Islet of Langerhans (tissue), 1 donor: Measurements from ENCODE around the gene SHC4.
"Not testable (repeated sequence)": the region's sequence is repeated elsewhere in the genome, so short reads cannot be mapped to it uniquely, and the experiment has no call there.

Experiments used
- FAIRE-seq: peaks from one replicate; lab custom pipeline; 2011; peaks lifted over from hg19 to GRCh38; lab: Jason Lieb, UNC

SHC4 gene

DNA sequence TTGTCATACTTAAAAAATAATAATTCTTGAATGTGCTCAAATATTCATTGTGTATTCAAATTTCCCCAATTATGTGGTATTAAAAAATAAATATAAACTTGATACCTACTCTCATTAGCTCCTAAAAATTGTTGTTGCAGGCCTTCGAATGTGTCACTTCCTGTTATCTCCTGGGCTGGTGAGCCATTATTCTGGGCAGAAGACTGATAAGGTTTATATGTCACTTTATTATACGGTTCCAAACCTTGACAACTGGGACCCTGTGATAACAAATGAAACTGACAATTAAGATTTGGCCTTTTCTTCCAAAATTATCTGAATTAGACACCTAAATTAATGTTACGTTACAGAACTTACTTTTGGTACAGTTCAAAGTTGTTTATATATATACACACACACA, 167.8 kb downstream of the SHC4 start:
- FAIRE-seq, result no peak

DNA sequence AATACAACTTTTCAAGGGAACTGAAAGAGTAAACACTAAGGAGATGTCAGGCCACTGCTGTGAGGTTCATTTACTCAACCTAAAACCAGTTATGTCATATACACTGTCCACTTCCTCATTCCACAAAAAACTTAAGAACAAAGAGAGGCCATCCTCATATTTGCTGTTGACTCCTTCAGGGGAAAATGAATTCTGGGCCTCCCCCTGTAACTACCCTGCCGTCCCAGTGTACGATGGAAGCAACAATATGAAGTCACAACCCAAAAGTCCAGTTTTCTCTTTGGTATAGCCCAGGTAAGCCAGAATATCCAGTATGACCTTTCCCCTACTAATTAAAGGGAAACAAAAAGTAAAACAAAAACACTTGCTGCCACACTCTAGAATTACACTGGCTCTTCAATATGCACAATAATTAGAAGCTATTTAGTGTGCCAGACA, 169.0 kb downstream of the SHC4 start:
- peak; percentile 36 for FAIRE-seq

DNA sequence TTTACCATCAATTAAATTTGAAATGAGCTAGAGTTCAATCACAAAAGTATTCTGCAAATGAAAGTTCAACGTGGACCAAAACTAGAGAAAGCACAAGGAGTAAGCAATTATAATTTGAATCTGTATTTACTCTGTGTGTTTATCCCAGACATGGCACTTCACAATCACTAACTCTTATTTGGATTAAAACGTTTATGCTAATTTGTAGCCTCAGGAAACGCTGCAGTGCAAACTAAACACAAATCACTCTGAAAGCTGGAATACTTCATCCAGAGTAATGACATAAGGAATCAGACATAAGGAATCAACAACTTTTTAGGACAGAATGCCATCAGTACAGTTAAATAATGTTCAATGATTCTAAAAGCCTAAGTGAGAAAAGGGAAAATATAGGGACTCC, 171.3 kb downstream of the SHC4 start:
- FAIRE-seq, result no peak

DNA sequence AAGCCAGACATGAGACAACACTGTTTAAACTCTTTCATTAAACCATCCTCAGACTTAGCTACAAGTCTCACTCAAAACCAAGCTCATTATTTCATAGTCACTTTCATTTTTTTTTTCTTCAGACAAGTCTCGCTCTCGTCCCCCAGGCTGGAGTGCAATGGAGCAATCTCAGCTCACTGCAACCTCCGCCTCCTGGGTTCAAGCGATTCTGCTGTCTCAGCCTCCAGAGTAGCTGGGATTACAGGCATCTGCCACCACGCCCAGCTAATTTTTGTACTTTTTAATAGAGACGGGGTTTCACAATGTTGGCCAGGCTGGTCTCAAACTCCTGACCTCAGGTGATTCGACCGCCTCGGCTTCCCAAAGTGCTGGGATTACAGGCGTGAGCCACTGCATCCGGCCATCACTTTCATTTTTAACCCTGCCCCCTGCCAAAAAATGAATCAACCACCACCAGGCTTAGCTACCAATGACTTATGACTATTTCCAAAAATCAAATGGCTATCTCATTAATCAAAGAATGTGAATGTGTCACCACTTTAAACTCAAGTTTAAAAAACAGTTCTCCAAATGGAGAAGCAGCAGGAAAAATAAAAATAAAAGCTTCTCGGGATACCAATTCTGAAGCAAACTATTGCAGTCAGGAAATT, 173.1 kb downstream of the SHC4 start:
- FAIRE-seq, result not testable (repeated sequence)

DNA sequence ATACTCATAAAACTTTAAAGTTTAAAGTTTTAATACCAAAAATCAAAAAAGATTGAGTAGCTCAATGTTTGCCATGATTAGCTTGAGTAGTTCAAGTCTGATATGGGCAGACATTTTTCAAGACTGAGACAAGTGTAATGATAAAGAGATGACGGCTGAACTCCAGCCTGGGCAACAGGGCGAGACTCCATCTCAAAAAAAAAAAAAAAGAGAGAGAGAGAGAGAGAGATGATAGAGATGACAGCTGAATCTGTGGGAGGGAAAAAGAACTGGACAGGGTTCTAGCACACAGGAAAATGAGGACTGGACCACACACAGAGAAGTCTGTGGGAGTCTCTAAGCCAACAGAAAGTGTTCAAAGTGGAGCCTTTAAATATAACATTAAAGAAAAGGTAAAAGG, 178.0 kb downstream of the SHC4 start:
- FAIRE-seq, result no peak

DNA sequence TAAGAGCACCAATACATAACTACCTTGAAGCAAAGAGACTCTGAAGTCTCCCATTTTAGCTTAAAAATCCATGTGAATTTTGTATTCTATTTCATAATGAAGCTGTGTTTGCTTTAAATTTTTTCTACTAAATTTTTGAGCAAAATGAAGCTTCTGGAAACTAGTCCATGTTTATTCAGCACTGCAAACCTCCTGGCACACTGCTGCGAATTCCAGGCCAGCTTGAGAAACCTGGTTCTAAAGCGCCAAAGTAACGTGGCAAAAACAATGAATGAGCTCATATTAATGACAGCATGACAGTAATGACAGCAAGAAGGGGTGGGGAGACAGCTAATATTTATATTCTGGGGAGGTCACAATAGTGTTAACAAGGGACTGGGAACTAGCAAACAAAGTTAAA, 178.5 kb downstream of the SHC4 start:
- FAIRE-seq, result no peak

DNA sequence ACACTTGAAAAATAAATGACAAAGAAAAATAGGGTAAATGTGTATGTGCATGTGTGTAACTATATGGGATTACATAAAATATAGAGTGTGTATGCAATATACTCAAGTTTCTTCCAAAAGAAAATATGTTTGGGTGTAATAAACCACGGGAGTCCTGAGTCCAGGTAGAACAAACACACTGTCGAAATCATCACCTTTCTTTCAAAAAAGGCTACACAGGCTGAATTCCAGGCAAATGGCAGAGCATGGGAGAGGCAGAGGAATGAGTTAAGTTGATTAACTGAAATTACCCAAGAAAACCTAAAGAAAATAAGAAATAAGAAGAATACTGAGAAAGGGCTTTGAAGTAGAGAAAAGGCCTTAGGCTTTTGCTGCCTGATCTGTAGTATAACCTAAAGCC, 179.0 kb downstream of the SHC4 start:
- FAIRE-seq, result no peak

DNA sequence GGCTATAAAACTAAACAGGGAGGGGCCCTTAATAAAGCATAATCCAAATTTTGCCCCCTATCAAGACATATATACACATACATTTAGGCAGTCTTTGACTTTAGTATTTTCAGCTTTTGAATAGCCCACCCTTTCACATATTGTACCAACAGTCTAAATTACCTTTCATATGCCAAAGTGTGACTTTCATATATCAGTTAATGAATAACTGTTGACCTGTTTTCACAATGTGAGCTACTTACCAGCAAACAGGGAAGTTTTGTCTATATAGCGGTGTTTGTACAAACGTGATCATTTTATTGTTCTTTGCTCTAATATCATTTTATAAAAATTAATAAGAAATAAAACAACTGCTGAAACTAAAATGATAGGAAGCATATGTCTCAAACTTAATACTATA, 180.8 kb downstream of the SHC4 start:
- FAIRE-seq, result no peak

DNA sequence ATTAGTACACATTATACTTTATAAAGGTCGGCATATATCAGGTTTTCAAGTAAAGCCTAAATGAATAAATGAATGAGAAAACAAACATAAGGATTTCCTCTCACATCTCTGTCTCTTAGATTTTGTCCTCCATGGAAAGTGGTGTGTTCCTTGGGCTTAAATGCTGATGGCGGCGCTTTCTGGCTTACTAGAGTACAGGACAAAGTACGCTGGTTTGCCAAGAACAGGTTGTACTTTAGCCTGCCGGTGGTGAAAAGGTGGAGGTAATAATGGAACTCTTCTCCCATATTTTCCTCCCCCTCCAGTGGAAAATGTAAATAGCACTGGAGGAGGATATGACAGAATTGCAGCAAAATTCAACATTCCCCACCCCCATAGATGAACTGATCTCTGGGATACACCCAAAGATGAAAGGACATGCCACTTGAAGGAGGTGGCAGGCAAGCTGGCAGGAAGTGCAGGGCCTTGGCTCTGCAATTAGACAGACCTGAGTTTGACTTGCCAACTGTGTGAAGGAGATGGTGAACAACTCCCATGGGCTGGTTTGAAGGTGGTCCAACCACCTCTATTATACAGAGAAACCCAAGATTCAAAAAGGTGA, 182.1 kb downstream of the SHC4 start:
- FAIRE-seq, result no peak

DNA sequence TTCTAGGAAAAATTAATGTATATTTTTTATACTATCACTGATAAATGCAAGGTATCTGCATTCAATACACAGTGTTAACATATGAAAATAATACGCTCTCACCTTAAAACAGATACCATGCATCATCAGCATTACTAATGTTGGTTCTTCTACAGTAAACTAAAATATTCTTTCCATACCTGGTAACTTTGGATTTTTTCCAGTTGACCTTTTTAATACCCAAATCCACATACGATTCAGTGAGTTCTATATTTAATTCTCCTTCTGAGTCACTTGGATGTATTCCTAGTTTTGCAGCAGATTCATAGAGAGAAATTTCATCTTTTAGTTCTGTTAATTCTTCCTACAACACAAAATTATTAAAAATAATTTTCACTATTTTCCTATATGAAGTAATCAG, 182.7 kb downstream of the SHC4 start:
- no peak for FAIRE-seq

DNA sequence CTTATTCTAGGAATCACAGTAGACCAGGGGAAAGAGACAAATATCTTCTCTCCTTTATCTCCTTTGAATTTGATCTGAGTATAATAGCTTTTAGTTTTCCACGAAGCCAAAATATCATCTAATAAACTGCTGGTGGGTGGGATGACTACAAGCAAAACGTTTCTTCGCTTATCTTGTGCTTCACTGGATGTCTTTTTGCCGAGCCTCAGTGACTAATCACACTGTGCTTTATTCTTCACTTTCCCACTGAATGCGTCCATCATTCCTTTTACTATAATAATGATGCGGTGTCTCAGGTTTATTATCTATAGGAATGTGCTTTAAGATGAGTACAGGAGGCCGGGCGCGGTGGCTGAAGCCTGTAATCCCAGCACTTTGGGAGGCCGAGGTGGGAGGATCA, 185.4 kb downstream of the SHC4 start:
- FAIRE-seq, result no peak

DNA sequence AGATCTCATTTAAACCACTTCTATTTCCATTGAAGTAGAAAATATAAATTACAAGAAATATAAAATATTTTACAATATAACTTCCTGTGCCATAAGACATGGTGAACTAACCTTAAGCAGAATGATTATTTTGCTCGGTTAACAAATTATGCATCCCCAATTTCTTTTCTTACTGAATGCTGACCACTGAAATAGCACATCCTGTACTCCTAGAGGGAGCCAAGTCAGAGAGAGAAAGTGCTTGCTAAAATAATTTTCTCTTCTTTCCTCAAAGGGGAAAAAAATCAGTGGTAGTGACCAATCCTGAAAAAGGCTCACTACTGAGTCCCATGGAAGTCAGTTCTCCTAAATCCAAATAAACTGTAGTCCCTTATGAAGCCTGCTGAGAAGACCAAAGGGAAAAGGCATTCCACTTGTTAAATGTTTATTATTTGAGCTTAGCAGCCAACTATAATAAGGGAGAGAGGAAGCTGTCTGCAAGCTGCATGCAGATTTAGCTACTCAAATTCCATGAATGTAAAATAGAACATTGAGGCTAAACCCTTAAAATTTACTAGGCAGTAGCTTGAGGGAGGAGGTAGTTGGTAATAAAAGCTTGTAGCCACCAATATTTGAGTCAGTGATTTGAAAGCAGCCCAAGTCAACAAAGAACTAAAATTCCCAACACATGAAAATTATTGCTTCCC, 185.9 kb downstream of the SHC4 start:
- FAIRE-seq, result no peak

DNA sequence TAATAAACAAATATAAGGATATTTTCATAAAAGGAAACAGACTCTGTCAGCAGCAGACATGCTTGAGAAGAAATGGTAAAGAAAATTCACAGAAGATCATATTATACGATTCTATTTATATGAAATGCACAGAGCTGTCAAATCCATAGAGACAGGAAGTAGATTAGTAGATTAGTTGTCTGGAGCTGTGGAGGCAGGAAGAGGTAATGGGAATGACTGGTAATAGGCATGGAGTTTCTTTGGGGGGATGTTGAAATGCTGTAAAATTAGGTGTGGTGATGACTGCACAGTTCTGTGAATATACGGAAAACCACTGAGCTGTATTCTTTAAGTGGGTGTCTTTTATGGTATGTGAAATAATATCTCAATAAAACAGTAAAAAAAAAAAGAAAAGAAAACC, 188.2 kb downstream of the SHC4 start:
- FAIRE-seq, result no peak

DNA sequence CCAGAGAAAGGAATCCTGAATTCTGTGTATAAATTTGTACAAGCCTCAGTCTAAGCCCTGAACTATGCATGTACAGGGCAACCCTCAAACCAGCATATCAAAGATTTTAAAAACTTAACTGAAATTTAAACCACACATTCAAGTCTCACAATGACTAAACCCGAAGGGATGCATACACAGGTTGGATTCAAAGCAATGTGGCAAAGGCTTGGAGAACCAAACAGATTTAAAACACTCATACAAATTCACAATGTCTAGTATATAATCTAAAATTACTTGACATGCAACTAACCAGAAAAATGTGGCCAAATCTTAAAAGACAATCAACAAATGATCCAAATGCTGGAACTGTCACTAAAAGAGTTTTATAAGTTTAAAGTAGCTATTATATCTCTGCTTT, 189.2 kb downstream of the SHC4 start:
- FAIRE-seq, result no peak
